ENCODE measurements around the gene SPIB. TPM values are rescaled to one million over a fixed set of nuclear protein-coding genes. Genes with fewer than 3 reads are reported as not detected.
"Not testable (repeated sequence)": the region's sequence is repeated elsewhere in the genome, so short reads cannot be mapped to it uniquely, and the experiment has no call there.

SPIB gene
- total RNA-seq, 1 experiment from 2014 or later, result not detected

DNA sequence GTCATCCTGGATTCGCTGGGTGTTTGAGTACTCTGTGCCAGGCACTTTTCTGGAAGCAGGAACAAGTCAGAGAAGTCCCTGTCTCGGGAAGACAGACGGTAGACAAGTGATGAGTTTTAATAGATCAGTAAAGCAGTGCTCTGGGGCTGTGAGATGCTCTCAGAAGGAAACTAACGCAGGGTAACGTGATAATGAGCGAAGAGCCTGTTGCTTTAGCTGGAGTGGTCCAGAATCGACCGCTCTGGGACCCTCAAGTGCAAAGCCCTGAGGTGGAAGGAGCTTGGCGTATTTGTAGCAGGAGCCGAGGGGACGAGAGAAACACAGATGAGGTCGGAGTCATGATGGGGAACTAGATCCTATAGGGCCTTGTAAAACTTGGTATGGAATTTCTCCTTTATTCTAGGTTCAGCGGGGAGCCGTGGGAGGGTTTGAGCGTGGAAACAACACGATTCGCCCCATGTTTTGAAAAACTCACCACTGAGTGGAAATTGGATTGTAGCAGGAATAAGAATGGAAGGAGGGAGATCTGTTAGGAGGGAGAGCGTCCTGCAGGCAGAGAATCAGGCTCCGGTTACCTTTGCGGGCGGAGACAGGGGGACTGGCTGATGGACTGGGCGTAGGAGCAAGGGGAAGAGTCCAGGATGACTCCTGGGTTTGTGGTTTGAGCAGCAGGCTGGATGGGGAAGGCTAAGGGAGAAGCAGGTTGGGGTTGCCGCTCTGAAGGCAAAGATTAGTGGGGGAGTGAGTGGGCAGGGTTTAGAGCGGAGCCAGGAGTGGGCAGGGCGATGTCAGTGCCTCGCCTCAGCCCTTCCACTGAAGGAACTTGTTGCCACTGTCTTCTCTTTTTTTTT is 33.8 kb upstream of the SPIB start:
- peak; percentile 44 for DNase-seq

DNA sequence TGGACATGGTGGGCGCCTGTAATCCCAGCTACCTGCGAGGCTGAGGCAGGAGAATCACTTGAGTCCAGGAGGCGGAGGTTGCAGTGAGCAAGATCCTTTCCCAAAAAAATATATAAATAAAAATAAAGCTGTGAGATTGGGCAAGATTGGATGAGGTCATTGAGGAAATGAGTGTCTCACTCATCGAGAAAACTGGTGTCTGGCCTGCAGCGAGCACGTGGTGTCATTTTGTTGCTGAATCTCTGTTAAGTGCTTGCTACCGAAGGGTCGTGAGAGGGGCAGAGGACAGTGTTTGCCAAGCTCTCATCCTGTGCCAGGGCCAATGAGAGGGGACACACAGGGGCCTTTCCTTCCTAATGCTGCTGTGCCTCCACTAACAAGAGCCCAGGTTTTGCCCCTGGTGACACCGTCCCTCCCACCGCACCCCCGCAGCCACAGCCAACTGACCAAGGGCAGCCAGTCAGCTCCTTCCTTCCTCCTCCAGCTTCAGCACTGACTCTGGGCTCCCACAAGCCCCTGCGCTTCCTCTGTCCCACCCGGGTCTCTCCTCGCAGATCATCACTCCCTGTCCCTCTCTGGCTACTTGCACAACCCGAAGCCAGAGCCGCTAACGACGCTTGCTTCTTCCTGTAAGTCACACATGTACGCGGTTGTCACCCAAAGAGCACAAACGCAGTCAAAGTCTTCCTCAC is 31.4 kb upstream of the SPIB start:
- H3K4me3 ChIP-seq, result no peak overlapping the region

More for the DNA sequence above, 33.8 kb upstream of the SPIB start:
- H3K36me3 ChIP-seq, result peaks cover 48% of the 10 kb centered on the region
- peak overlapping the region; percentile 78 for H3K4me3 ChIP-seq
- no peaks in the 10 kb centered on the region for H3K27me3 ChIP-seq
- H3K9me3 ChIP-seq, result no peaks in the 10 kb centered on the region

DNA sequence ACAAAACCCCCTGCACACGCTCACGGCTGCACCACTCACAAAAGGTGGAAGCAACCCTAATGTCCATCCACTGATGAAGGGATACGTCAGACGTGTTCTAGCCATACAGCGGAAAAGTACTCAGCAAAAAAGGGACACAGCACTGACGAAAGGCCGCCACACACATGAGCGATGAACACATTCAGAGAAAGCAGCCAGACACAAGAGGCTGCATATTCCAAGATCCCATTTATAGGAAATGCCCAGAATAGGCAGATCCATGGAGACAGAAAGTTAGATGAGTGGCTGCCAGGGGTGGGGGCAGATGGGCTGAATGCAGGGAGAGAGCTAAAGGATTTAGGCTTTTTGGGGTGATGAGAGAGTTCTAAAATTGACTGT is 30.9 kb upstream of the SPIB start:
- no peak for DNase-seq
- Histone ChIP-seq H3K4me3 (no peak overlapping the region), H3K27me3 (no peaks in the 10 kb centered on the region), H3K9me3 (no peaks in the 10 kb centered on the region), H3K36me3 (peaks cover 41% of the 10 kb centered on the region)

More for the DNA sequence above, 31.4 kb upstream of the SPIB start:
- Histone ChIP-seq H3K36me3 (peaks cover 42% of the 10 kb centered on the region), H3K27me3 (no peaks in the 10 kb centered on the region), H3K9me3 (no peaks in the 10 kb centered on the region)
- DNase-seq, result no peak

DNA sequence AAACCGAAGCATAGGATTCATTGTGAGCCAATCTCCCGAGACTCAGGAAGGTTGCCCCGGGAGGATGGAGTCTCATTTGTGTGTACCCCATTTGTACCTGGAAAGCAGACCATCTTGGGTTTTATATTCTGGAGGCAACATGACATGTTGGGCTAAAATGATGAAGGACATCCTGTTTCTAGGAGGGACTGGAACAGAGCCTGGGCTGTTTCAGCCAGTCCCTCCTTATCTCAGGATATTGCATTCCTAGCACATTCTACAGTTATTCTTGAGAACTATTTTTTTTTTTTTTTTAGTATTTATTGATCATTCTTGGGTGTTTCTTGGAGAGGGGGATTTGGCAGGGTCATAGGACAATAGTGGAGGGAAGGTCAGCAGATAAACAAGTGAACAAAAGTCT is 28.4 kb upstream of the SPIB start:
- not testable (repeated sequence) for H3K4me3 ChIP-seq, H3K9me3 ChIP-seq, H3K27me3 ChIP-seq, DNase-seq
- peaks cover 55% of the 10 kb centered on the region for H3K36me3 ChIP-seq

DNA sequence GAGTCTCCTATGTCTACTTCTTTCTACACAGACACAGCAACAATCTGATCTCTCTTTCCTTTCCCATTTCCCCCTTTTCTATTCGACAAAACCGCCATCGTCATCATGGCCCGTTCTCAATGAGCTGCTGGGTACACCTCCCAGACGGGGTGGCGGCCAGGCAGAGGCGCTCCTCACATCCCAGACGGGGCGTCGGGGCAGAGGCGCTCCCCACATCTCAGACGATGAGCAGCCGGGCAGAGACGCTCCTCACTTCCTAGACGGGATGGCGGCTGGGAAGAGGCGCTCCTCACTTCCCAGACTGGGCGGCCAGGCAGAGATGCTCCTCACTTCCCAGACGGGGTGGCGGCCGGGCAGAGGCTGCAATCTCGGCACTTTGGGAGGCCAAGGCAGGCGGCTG is 27.8 kb upstream of the SPIB start:
- DNase-seq, H3K4me3 ChIP-seq, H3K27me3 ChIP-seq, H3K9me3 ChIP-seq: not testable (repeated sequence)
- peaks cover 52% of the 10 kb centered on the region for H3K36me3 ChIP-seq

DNA sequence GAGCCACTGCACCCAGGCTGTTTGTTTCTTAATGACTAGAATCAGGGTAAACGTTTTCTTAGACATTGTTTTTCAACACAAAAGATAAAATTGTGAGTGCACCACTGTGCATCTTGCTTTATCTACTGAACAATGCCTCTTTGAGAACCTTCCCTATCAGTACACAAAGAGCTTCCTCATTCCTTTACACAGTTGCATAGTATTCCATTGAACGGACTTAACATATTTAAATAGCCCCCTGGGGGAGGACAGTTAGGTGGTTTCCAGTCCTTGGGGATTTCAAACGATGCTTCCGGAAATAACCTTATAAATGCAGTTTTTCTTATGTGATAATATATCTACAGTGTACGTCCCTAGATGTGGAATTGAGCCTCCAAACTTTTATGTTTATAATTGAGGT is 26.0 kb upstream of the SPIB start:
- Histone ChIP-seq H3K9me3 (no peaks in the 10 kb centered on the region), H3K36me3 (peaks cover 35% of the 10 kb centered on the region), H3K4me3 (no peak overlapping the region), H3K27me3 (no peaks in the 10 kb centered on the region)
- no peak for DNase-seq

DNA sequence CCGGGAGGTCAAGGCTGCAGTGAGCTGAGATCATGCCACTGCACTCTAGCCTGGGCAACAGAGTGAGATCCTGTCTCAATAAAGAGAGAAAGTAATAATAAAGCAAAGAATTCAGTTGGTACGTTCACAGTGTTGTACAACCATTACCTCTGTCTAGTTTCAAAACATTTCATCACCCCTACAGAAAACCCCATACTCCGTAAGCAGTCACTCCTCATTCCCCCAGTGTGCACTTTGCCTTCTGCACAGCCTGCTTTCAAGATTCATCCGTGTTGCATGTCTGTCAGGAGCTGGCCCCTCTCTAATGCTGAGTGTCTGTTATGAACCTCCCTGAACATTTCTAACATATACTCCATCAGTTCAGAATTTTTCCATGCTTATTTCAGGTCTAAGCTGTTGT is 25.1 kb upstream of the SPIB start:
- Histone ChIP-seq H3K4me3 (no peak overlapping the region), H3K9me3 (no peaks in the 10 kb centered on the region), H3K36me3 (peaks cover 33% of the 10 kb centered on the region), H3K27me3 (no peaks in the 10 kb centered on the region)
- DNase-seq, result no peak

DNA sequence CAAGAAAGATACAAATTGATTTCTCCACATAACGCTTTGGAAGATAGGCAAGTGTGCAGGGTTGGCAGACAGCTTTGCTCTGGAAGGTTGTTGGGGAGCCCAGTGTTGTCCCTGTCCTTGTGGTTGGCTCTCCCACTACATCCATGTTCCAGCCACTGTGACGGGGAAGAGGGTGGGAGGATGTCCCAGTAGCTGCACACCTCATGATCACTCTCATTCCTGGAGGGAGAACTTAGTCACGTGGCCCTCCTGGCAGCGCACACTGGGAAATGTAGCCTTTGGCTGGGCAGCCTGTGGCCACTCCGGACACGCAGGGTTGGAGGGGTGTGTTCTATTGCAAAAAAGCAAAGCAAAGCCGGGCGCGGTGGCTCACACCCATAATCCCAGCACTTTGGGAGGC is 24.7 kb upstream of the SPIB start:
- no peaks in the 10 kb centered on the region for H3K27me3 ChIP-seq
- H3K4me3 ChIP-seq, result no peak overlapping the region
- H3K36me3 ChIP-seq, result peaks cover 33% of the 10 kb centered on the region
- no peaks in the 10 kb centered on the region for H3K9me3 ChIP-seq
- no peak for DNase-seq

DNA sequence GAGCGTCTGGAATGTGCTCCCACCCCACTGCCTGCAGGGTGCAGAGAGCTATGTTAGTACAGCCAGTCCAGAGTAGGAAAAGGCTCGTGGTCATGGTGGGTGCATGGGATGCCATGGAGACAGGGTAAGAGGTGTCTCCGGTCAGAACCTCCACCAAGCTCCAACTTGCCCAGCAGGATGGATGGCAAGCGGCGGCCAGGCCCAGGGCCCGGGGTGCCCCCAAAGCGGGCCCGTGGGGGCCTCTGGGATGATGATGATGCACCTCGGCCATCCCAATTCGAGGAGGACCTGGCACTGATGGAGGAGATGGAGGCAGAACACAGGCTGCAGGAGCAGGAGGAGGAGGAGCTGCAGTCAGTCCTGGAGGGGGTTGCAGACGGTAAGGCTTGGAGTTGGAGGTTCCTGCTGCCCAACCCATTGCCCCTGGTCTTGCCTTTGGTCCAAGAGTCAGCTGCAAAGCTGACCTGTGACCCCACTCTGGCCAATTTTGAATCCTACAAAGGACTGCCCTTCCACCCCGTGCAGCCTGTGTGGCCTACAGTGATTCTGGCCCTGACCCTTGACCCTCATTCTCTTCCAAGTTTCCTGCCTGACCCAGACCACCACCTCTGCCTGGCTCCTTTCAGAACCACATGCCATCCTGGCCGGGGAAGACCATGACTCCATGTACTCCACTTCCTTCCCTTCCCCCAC is 19.9 kb upstream of the SPIB start:
- peaks cover 37% of the 10 kb centered on the region for H3K36me3 ChIP-seq
- no peaks in the 10 kb centered on the region for H3K27me3 ChIP-seq
- no peak overlapping the region for H3K4me3 ChIP-seq
- H3K9me3 ChIP-seq, result no peaks in the 10 kb centered on the region
- DNase-seq, result no peak

DNA sequence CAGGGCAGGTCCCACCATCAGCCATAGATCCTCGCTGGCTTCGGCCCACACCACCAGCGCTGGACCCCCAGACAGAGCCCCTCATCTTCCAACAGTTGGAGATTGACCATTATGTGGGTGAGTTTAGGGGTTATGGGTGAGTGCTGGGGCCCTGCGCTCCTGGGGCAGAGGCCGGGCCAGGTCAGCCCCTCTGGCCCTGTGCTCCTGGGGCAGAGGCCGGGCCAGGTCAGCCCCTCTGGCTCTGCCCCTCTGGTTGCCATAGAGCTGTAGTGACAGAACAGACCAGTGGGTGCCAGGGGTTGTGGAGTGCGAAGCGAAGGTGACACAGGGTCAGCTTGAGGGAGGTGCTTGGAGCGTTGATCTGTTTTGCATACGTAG is 19.4 kb upstream of the SPIB start:
- no peaks in the 10 kb centered on the region for H3K27me3 ChIP-seq
- no peak overlapping the region for H3K4me3 ChIP-seq
- no peak for DNase-seq
- peaks cover 34% of the 10 kb centered on the region for H3K36me3 ChIP-seq
- H3K9me3 ChIP-seq, result no peaks in the 10 kb centered on the region

DNA sequence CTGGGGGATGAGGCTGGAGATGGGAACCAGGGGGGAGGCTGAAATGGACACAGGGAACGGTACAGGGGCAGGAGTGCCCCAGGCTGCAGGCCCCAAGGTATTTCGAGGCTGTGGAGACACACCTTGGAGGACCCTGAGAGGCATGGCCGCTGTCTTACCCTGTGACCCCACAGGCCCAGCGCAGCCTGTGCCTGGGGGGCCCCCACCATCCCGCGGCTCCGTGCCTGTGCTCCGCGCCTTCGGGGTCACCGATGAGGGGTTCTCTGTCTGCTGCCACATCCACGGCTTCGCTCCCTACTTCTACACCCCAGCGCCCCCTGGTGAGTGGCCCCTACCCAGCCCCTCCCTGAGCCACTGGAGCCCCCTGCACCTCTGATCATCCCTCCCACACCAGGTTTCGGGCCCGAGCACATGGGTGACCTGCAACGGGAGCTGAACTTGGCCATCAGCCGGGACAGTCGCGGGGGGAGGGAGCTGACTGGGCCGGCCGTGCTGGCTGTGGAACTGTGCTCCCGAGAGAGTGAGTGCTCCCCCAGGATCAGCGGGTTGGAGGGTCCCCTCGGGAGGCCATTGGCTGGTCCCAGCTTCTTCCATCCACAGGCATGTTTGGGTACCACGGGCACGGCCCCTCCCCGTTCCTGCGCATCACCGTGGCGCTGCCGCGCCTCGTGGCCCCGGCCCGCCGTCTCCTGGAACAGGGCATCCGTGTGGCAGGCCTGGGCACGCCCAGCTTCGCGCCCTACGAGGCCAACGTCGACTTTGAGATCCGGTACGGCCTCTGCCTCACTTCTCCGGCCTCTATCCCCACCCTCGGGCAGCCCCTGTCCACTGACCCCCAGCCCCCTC is 16.9 kb upstream of the SPIB start:
- H3K9me3 ChIP-seq, result no peaks in the 10 kb centered on the region
- H3K36me3 ChIP-seq, result peaks cover 54% of the 10 kb centered on the region
- no peaks in the 10 kb centered on the region for H3K27me3 ChIP-seq
- H3K4me3 ChIP-seq, result no peak overlapping the region
- DNase-seq, result no peak

DNA sequence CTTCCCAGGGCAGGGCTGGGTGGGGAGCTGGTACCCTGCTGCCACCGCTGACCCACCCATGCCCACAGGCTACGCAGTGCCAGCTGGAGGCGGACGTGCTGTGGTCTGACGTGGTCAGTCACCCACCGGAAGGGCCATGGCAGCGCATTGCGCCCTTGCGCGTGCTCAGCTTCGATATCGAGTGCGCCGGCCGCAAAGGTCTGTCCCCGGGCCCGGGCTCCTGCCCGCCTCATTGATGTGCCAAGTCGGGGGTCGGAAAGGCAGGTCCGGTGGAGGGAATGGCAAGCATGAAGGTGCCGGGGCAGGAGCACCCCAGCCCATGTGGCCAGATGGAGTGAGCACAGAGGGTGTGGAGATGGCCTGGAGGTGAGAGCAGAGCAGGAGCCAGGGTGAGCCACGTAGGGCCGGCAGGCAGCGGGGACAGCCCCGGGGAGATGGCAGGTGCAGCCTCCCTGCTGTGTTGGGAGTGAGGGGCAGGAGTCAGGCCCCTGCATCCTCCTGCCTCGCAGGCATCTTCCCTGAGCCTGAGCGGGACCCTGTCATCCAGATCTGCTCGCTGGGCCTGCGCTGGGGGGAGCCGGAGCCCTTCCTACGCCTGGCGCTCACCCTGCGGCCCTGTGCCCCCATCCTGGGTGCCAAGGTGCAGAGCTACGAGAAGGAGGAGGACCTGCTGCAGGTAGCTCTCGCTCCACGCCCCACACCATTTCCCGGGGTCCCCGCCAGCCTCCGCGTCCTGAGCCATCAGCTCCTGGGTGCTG is 16.0 kb upstream of the SPIB start:
- Histone ChIP-seq H3K36me3 (peaks cover 59% of the 10 kb centered on the region), H3K27me3 (no peaks in the 10 kb centered on the region), H3K4me3 (no peak overlapping the region), H3K9me3 (no peaks in the 10 kb centered on the region)
- DNase-seq, result no peak

DNA sequence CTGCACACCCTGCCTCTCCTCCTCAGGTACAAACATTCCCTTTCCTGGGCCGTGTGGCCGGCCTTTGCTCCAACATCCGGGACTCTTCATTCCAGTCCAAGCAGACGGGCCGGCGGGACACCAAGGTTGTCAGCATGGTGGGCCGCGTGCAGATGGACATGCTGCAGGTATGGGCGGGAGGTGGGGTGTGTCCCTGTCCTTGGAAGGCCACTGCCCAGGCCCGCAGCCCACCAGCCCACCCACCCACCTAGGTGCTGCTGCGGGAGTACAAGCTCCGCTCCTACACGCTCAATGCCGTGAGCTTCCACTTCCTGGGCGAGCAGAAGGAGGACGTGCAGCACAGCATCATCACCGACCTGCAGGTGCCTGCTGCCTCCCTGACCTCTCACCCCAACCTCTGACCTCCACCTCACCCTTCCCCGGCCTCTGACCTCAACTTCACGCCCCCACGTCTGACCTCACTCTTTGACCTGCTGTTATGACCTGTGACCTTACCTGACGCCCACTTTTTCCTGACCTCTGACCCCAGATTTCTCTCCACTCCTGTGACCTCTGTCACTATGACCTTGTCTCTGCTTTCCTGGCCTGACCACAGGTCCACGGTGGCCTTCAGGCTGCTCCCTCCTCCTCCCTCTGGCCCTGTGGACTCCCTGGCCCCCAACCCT is 12.4 kb upstream of the SPIB start:
- Histone ChIP-seq H3K27me3 (no peaks in the 10 kb centered on the region), H3K9me3 (no peaks in the 10 kb centered on the region), H3K4me3 (no peak overlapping the region), H3K36me3 (peaks cover 76% of the 10 kb centered on the region)
- no peak for DNase-seq

DNA sequence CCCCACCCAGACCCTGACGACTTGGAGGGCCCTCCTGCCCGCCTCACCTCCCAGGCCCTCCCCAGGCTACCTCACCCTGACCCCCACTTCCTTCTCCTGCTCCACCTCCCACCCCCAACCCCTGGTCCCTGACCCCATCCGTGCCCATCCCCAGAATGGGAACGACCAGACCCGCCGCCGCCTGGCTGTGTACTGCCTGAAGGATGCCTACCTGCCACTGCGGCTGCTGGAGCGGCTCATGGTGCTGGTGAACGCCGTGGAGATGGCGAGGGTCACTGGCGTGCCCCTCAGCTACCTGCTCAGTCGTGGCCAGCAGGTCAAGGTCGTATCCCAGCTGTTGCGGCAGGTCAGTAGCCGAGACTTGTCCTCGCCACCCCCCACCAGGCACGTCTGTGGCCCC is 11.9 kb upstream of the SPIB start:
- DNase-seq, result no peak
- Histone ChIP-seq H3K27me3 (no peaks in the 10 kb centered on the region), H3K9me3 (peaks cover 1% of the 10 kb centered on the region; the same call in 1 of the 2 replicates), H3K36me3 (peaks cover 75% of the 10 kb centered on the region), H3K4me3 (no peak overlapping the region)

DNA sequence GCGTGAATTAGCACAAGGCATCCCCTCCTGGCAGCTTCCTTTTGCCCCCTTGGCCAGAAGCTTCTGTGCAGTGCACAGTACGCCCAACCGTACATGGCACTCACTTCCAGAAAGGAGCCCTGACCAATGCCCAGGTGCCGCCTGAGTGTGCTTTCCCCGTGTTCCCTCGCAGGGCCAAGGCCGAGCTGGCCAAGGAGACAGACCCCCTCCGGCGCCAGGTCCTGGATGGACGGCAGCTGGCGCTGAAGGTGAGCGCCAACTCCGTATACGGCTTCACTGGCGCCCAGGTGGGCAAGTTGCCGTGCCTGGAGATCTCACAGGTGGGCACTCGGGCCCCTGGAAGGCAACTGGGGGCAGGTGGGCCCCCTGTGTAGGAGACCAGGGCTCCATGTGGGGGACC is 9.4 kb upstream of the SPIB start:
- no peak for DNase-seq
- Histone ChIP-seq H3K4me3 (no peak overlapping the region), H3K9me3 (peaks cover 7% of the 10 kb centered on the region; the same call in 1 of the 2 replicates), H3K36me3 (peaks cover 69% of the 10 kb centered on the region), H3K27me3 (no peaks in the 10 kb centered on the region)
